WI38 (cell line): Measurements from ENCODE around the gene HSPA1L.

Source experiments
- H3K4me3 ChIP-seq: 2 replicates; pipeline ENCODE4 v1.5.1; 2011; ENCODE audit warnings: low read depth, mild to moderate bottlenecking, control low read depth, low read length
- CTCF ChIP-seq: IDR thresholded peaks from 2 replicates; pipeline ENCODE4 v1.5.1; 2012; ENCODE audit warnings: low read depth, mild to moderate bottlenecking, control low read depth, low read length

HSPA1L gene

GRCh38 chr6:31791324-31792089 lies 23.6 kb downstream of the HSPA1L start:
- peak; percentile 65 for TF ChIP-seq CTCF
- H3K4me3 ChIP-seq = no peak overlapping the region

- H3K4me3 ChIP-seq = no peak overlapping the region
- no peak for TF ChIP-seq CTCF
Measured at GRCh38 chr6:31785475-31785874, 29.6 kb downstream of the HSPA1L start.

GRCh38 chr6:31784098-31784925 lies 30.8 kb downstream of the HSPA1L start:
- no peak overlapping the region for H3K4me3 ChIP-seq
- TF ChIP-seq CTCF = no peak

- no peak overlapping the region for H3K4me3 ChIP-seq
Measured at GRCh38 chr6:31782126-31782855, 32.8 kb downstream of the HSPA1L start.

GRCh38 chr6:31781244-31782125 lies 33.6 kb downstream of the HSPA1L start:
- H3K4me3 ChIP-seq = no peak overlapping the region
- no peak for TF ChIP-seq CTCF

More at GRCh38 chr6:31782126-31782855, 32.8 kb downstream of the HSPA1L start:
- no peak for TF ChIP-seq CTCF

GRCh38 chr6:31780507-31781243 lies 34.4 kb downstream of the HSPA1L start:
- TF ChIP-seq CTCF = no peak
- H3K4me3 ChIP-seq = no peak overlapping the region
